ENCODE data around the gene UCN. TPM values are rescaled to one million over a fixed set of nuclear protein-coding genes. Genes with fewer than 3 reads are reported as not detected.

Gene UCN
- total and polyA plus RNA-seq, 2 donors (not counting 3 experiments of a cell fraction or from before 2014, with no cell fraction given): 0.75 to 1.2 TPM

DNA sequence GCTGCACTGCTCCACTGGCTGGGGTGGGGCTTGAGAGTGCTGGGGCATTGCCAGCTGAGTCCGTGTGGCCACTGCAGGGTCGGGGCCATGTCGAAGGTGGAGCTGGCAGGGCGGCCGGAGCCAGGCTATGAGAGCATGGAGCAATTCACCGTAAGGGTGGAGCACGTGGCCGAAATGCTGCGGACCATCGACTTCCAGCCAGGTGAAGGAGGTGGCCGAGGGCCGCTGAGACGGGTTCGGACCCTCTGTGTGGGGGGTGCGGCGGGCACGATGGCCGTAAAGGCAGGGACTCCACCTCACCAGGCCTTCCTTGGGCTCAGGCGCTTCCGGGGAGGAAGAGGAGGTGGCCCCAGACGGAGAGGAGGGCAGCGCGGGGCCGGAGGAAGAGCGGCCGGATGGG, 2.1 kb downstream of the UCN start:
- no peak for TF ChIP-seq MYC (IDR thresholded peaks at IDR 0.05; ENCODE audit: low read depth, low read length)
- TF ChIP-seq GATA2 (IDR thresholded peaks at IDR 0.05; ENCODE audit: insufficient read depth, insufficient read length, low read depth, low read length): no peak
- TF ChIP-seq EZH2 (IDR thresholded peaks at IDR 0.05; ENCODE audit: borderline replicate concordance, low read depth, low read length, severe bottlenecking): no peak
- TF ChIP-seq, protein P1, sequence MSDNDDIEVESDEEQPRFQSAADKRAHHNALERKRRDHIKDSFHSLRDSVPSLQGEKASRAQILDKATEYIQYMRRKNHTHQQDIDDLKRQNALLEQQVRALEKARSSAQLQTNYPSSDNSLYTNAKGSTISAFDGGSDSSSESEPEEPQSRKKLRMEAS (IDR thresholded peaks at IDR 0.05; ENCODE audit: insufficient read depth, insufficient read length): no peak
- TF ChIP-seq POLR2A (IDR thresholded peaks at IDR 0.05; ENCODE audit: low read depth, low read length): no peak
- TF ChIP-seq POLR2AphosphoS5 (IDR thresholded peaks at IDR 0.05; ENCODE audit: insufficient read depth, low read depth, low read length): no peak
- TF ChIP-seq, protein P2, sequence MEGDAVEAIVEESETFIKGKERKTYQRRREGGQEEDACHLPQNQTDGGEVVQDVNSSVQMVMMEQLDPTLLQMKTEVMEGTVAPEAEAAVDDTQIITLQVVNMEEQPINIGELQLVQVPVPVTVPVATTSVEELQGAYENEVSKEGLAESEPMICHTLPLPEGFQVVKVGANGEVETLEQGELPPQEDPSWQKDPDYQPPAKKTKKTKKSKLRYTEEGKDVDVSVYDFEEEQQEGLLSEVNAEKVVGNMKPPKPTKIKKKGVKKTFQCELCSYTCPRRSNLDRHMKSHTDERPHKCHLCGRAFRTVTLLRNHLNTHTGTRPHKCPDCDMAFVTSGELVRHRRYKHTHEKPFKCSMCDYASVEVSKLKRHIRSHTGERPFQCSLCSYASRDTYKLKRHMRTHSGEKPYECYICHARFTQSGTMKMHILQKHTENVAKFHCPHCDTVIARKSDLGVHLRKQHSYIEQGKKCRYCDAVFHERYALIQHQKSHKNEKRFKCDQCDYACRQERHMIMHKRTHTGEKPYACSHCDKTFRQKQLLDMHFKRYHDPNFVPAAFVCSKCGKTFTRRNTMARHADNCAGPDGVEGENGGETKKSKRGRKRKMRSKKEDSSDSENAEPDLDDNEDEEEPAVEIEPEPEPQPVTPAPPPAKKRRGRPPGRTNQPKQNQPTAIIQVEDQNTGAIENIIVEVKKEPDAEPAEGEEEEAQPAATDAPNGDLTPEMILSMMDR (IDR thresholded peaks at IDR 0.05; ENCODE audit: extremely low read depth in 1 of 2, insufficient read depth in 1 of 2, low read depth in 1 of 2, low read length in 2 of 2): no peak
- no peak for TF ChIP-seq FOS (IDR thresholded peaks at IDR 0.05; ENCODE audit: borderline replicate concordance, insufficient read depth, low read length)
- no peak for TF ChIP-seq JUN (IDR thresholded peaks at IDR 0.05; ENCODE audit: borderline replicate concordance, insufficient read depth, insufficient read length, low read depth)
- no peak overlapping the region for H3K4me3 ChIP-seq (replicated peaks in 1 of 3; ENCODE audit: insufficient read depth in 1 of 3, low read depth in 1 of 3, low read length in 3 of 3)
- no peaks in the 10 kb centered on the region for H3K9me3 ChIP-seq (replicated peaks; ENCODE audit: control insufficient read depth, insufficient read depth, low read length)
- no peak overlapping the region for H3K27ac ChIP-seq (ENCODE audit: insufficient read depth, low read depth, low read length)
- H3K9me1 ChIP-seq (replicated peaks; ENCODE audit: control insufficient read depth, extremely low read depth, insufficient read depth, low read length): no peaks in the 10 kb centered on the region
- FAIRE-seq (no peak), DNase-seq (ENCODE audit: low read depth, low spot score) (no peak)
- CTCF ChIA-PET: interaction anchor here (1.0 to 6.7 kb wide), 3 partner anchors 14 to 115 kb away, joined by 4 to 115 read pairs (median 75); partner anchors contain the start of gene TRIM54
- intact Hi-C loops (cut with micrococcal nuclease) (no loop called here), dilution Hi-C loops (cut with MboI; ENCODE audit: extremely low pct_ligation_motif_present, low sequenced_read_pairs) (no loop called here)
- peaks cover 8% of the 10 kb centered on the region for H3K4me1 ChIP-seq (ENCODE audit: control insufficient read depth, extremely low read depth, insufficient read depth, low read length)
- no TSS peak for BruUV-seq (replicated peaks)
- no peaks in the 10 kb centered on the region for H4K20me1 ChIP-seq (replicated peaks; ENCODE audit: control insufficient read depth, extremely low read depth, insufficient read depth, low read length)
- POLR2A ChIA-PET: no interaction called here
- H3K9ac ChIP-seq (replicated peaks; ENCODE audit: extremely low read depth, insufficient read depth, low read length): no peak overlapping the region
- no peaks in the 10 kb centered on the region for H3K36me3 ChIP-seq (ENCODE audit: control insufficient read depth in 2 of 2, extremely low read depth in 1 of 2, insufficient read depth in 2 of 2, low read length in 2 of 2)
- no peaks in the 10 kb centered on the region for H3K79me2 ChIP-seq (ENCODE audit: control insufficient read depth, insufficient read depth, low read length)
- peaks cover 25 to 41% of the 10 kb centered on the region in 2 experiments for H3K27me3 ChIP-seq (ENCODE audit: control insufficient read depth in 2 of 2, insufficient read depth in 2 of 2, low read length in 2 of 2)
- no peak overlapping the region for H3K4me2 ChIP-seq (ENCODE audit: insufficient read depth, low read length)
- H2AFZ ChIP-seq (ENCODE audit: low read depth, low read length): no peak overlapping the region

Measured in endothelial cell of umbilical vein (primary cell).